Upper lobe of left lung (tissue), 6 donors: Measurements from ENCODE around the gene TRIM65. TPM values are rescaled to one million over a fixed set of nuclear protein-coding genes. Genes with fewer than 3 reads are reported as not detected.

ENCODE experiments used
- ATAC-seq, 2 donors: fragments of 200-7000 bp; cut with Tn5 transposase; one replicate each; pipeline ENCODE4 v1.9.1; 2022; ENCODE audit warnings: mild to moderate bottlenecking in 2 of 2, moderate library complexity in 2 of 2; ENCODE audit not compliant: low FRiP score in 2 of 2
- DNase-seq, 2 donors: peaks; one replicate each; pipeline ENCODE4 v3.0.0-alpha.2; 2019 to 2020
- H3K27ac ChIP-seq, 4 donors: fragments of 200-600 bp; sonication (generic); one replicate each; pipeline ENCODE4 v1.5.1; 2016 to 2019
- H3K27me3 ChIP-seq, 4 donors: fragments of 200-600 bp; sonication (generic); one replicate each; pipeline ENCODE4 v1.5.1; 2017 to 2019
- H3K36me3 ChIP-seq, 4 donors: fragments of 200-600 bp; sonication (generic); one replicate each; pipeline ENCODE4 v1.5.1; 2016 to 2019
- H3K4me1 ChIP-seq, 4 donors: fragments of 200-600 bp; sonication (generic); one replicate each; pipeline ENCODE4 v1.5.1; 2018 to 2019
- H3K4me3 ChIP-seq, 4 donors: fragments of 200-600 bp; sonication (generic); one replicate each; pipeline ENCODE4 v1.5.1; 2017 to 2019; ENCODE audit warnings: mild to moderate bottlenecking in 2 of 4, moderate library complexity in 1 of 4
- H3K9me3 ChIP-seq, 4 donors: fragments of 200-600 bp; sonication (generic); one replicate each; pipeline ENCODE4 v1.5.1; 2018 to 2019
- CTCF ChIP-seq, 6 experiments: fragments of 450-650 bp in 4 of 6; fragments of 200-600 bp in 2 of 6; sonication (generic) in 2 of 6; IDR thresholded peaks; one replicate each; pipeline ENCODE4 v1.5.1; 2016 to 2019; ENCODE audit warnings: antibody characterized with exemption in 6 of 6
- EP300 ChIP-seq, 4 donors: sonication (generic); formaldehyde crosslinking; IDR thresholded peaks; one replicate each; pipeline ENCODE4 v1.5.1; 2017; ENCODE audit warnings: antibody characterized with exemption in 4 of 4, control low read depth in 2 of 4
- POLR2A ChIP-seq, 4 donors: fragments of 450-650 bp; IDR thresholded peaks; one replicate each; pipeline ENCODE4 v1.5.1; 2016 to 2017; ENCODE audit warnings: antibody characterized with exemption in 4 of 4, mild to moderate bottlenecking in 2 of 4
- POLR2AphosphoS5 ChIP-seq, 2 donors: sonication (generic); formaldehyde crosslinking; IDR thresholded peaks; one replicate each; pipeline ENCODE4 v1.5.1; 2017; ENCODE audit warnings: antibody characterized with exemption in 2 of 2
- WGBS, 2 donors: methylation state at CpG; one replicate each; pipeline ENCODE4 v1.1.5; 2017 to 2018; 5-methylcytosine and 5-hydroxymethylcytosine counted together
- total RNA-seq, 6 donors: library from RNA; depleted of rRNA in 4 of 6; stranded (reverse); fragments of >200 nt in 4 of 6; gene quantifications; one replicate each; pipeline versions ENCODE4 v1.1.0 to v1.2.1, GENCODE V29; 2016 to 2021
- donor health status: DM: no; HTN: no; CAD: no; lungs with moderate emphysema.
- donor health status: DM: no; HTN: yes; CAD: no; lungs with severe emphysema.

TRIM65 gene
- total RNA-seq, 6 donors from 2014 or later: 23.4 to 35.1 (median 28.2) TPM

DNA sequence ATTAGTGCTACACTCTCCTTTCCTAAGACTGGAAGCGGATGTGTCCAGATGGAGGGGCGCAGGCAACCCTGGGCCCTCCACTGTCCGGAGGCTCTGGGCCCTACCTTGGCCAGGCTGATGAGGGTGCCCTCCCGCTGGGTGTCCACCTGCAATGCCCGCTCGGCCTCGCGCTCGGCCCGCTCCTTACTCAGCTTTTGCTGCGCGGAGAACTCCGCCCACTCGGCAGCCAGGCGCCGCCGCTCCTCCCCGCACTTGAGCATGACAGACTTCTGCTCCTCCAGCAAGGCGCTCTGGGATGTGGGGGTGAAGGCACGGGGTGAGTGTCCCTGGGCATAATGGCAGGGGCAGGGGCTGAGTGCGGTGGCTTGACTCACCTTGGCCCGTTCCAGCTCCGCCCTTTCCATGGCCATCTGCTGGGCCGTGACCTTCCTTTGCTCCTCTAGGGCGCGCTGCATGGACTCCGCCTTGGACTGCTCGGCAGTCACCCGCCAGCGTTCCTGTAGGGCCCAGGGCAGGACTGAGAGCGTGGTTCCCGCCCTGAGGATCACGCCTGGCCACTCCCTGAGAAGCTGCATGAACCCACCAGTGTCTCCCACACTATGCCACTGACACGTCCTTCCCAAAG is 18.0 kb upstream of the TRIM65 start:
- TF ChIP-seq EP300 (IDR thresholded peaks at IDR 0.05): no peak
- Histone ChIP-seq H3K4me3 (no peak overlapping the region), H3K27ac (no peak overlapping the region), H3K27me3 (no peaks in the 10 kb centered on the region), H3K36me3 (peaks cover 0 to 21% (median 7%) of the 10 kb centered on the region in 4 donors), H3K4me1 (peaks cover 7 to 14% (median 11%) of the 10 kb centered on the region in 4 donors), H3K9me3 (no peaks in the 10 kb centered on the region)
- DNase-seq (no peak), ATAC-seq (no peak)
- 95 to 96% methylated on average over 28 to 30 of the region's 34 CpGs for WGBS, 2 donors

GRCh38 chr17:75913537-75914210 is 16.9 kb upstream of the TRIM65 start:
- TF ChIP-seq POLR2A (IDR thresholded peaks at IDR 0.05) (no peak), CTCF (IDR thresholded peaks at IDR 0.05) (no peak), EP300 (IDR thresholded peaks at IDR 0.05) (no peak)
- 96 to 98% methylated on average over 25 to 29 of the region's 32 CpGs for WGBS, 2 donors
- no peak overlapping the region for H3K4me3 ChIP-seq
- H3K4me1 ChIP-seq: peaks cover 9 to 24% (median 16%) of the 10 kb centered on the region in 4 donors
- DNase-seq (no peak), ATAC-seq (no peak)
- peaks cover 0 to 21% (median 5%) of the 10 kb centered on the region in 4 donors for H3K36me3 ChIP-seq
- H3K9me3 ChIP-seq: no peaks in the 10 kb centered on the region
- no peaks in the 10 kb centered on the region for H3K27me3 ChIP-seq
- H3K27ac ChIP-seq: no peak overlapping the region

DNA sequence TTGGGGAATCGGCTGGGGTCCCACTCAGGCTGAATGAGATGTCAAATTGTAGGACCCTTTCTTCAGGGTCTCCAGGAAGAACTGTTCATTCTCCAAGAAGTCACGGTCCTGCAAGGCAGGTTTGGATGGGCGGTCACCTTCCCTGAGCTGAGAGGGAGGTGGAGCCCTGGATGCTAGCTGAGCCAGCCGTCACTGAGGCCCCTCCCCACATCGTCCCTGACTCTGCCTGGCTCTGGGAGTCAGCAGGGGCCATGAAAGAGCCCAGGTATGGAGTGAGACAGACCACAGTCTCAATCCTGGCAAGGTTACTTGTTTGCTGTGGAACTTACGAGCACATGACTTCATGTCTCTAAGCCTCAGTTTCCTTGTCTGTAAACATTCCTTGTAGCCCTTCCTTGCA is 13.9 kb upstream of the TRIM65 start:
- ATAC-seq: peak in 1 of 2 donors; percentile 31
- peak overlapping the region in 2 of 4 donors; percentile 32 to 73 for H3K27ac ChIP-seq
- peaks cover 0 to 17% (median 5%) of the 10 kb centered on the region in 4 donors for H3K36me3 ChIP-seq
- peak in 1 of 2 donors; percentile 51 for DNase-seq
- no peaks in the 10 kb centered on the region for H3K9me3 ChIP-seq
- H3K4me3 ChIP-seq: no peak overlapping the region
- H3K27me3 ChIP-seq: no peaks in the 10 kb centered on the region
- TF ChIP-seq POLR2AphosphoS5 (IDR thresholded peaks at IDR 0.05) (no peak), POLR2A (IDR thresholded peaks at IDR 0.05) (no peak), CTCF (IDR thresholded peaks at IDR 0.05) (no peak), EP300 (IDR thresholded peaks at IDR 0.05) (no peak)
- H3K4me1 ChIP-seq: peaks cover 9 to 36% (median 24%) of the 10 kb centered on the region in 4 donors
- 57 to 70% methylated on average over 6 of the region's 6 CpGs for WGBS, 2 donors

DNA sequence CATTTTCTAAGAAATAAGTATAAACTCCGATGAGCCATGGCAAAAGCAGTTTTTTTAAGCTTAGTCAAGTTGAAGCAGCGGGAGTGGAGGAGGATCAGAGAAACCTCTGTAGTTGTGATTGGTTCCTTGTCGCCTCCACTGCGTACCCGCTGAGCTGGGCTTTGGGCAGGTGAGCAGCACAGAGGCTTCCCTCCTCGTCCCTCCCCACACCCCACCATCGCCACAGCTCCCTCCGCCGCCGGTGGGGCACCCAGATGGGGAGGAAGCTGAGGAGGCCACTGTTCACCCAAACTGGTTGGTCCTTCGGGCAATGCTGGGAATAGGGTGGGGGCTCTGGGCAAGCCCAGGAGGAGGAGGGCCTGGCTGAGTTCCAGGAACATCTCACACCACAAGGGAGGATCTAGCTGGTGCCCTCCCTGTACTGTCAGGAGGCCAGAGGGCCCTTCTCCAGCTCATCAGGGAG is 13.1 kb upstream of the TRIM65 start:
- TF ChIP-seq POLR2AphosphoS5 (IDR thresholded peaks at IDR 0.05): no peak
- TF ChIP-seq CTCF (IDR thresholded peaks at IDR 0.05): no peak
- no peak for TF ChIP-seq POLR2A (IDR thresholded peaks at IDR 0.05)
- TF ChIP-seq EP300 (IDR thresholded peaks at IDR 0.05): no peak
- no peaks in the 10 kb centered on the region for H3K27me3 ChIP-seq
- no peak overlapping the region for H3K4me3 ChIP-seq
- H3K4me1 ChIP-seq: peaks cover 16 to 42% (median 30%) of the 10 kb centered on the region in 4 donors
- ATAC-seq: no peak
- 60 to 65% methylated on average over 11 of the region's 11 CpGs for WGBS, 2 donors
- H3K36me3 ChIP-seq: peaks cover 0 to 12% (median 5%) of the 10 kb centered on the region in 4 donors
- H3K9me3 ChIP-seq: no peaks in the 10 kb centered on the region
- H3K27ac ChIP-seq: peak overlapping the region; percentile 4 to 73 (median 29)
- DNase-seq: no peak

DNA sequence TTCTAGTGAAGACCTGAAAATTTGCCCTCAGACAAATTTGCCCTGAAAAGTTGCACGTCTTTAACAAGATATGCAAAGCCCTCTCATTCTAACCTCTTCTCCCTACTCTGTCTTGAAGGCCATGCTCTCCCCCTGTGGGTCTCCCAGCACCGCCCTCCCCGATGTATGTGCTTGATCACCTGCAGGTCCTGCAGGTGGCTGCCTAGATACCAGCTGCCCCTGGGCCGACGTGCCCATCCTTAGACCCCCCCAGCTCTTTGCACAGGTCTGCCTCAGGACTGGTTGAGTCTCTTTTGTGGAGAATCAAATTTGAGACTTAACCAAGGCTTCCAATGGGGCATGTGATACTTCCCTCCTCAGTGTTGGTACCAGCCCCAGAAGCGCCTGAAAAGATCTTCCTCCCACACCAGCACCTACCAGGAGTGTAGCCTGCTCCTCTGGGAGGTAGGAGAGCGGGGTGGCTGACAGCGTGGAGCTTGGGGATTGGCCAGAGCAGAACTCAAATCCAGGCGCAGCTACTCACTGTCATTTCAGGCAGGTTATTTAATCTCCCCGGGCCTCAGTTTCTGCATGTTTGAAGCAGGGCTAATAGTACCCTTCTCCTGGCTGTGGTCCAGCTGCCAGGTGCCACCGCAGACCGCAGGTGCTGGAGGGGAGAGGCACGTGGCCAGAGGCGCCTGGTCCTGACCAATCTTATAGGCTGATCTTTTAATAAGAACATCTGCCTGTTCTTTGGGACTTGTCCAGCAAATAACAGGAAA is 12.5 kb upstream of the TRIM65 start:
- DNase-seq (peak; percentile 41 to 54), ATAC-seq (no peak)
- Histone ChIP-seq H3K4me3 (no peak overlapping the region), H3K36me3 (peaks cover 0 to 7% (median 5%) of the 10 kb centered on the region in 4 donors), H3K27ac (peak overlapping the region; percentile 26 to 73 (median 50)), H3K4me1 (peaks cover 16 to 43% (median 31%) of the 10 kb centered on the region in 4 donors), H3K27me3 (no peaks in the 10 kb centered on the region), H3K9me3 (no peaks in the 10 kb centered on the region)
- TF ChIP-seq POLR2A (IDR thresholded peaks at IDR 0.05) (no peak), CTCF (IDR thresholded peaks at IDR 0.05) (no peak), EP300 (IDR thresholded peaks at IDR 0.05) (no peak), POLR2AphosphoS5 (IDR thresholded peaks at IDR 0.05) (no peak)
- 70 to 75% methylated on average over 14 of the region's 14 CpGs for WGBS, 2 donors
